ENCODE results near the gene ATP5PO. TPM values are rescaled to one million over a fixed set of nuclear protein-coding genes. Genes with fewer than 3 reads are reported as not detected.

Gene ATP5PO
- total and polyA plus RNA-seq, 2 of the 8 experiments (the other 6 are each of a cell fraction or from before 2014, with no cell fraction given), result 251 to 267 TPM

DNA sequence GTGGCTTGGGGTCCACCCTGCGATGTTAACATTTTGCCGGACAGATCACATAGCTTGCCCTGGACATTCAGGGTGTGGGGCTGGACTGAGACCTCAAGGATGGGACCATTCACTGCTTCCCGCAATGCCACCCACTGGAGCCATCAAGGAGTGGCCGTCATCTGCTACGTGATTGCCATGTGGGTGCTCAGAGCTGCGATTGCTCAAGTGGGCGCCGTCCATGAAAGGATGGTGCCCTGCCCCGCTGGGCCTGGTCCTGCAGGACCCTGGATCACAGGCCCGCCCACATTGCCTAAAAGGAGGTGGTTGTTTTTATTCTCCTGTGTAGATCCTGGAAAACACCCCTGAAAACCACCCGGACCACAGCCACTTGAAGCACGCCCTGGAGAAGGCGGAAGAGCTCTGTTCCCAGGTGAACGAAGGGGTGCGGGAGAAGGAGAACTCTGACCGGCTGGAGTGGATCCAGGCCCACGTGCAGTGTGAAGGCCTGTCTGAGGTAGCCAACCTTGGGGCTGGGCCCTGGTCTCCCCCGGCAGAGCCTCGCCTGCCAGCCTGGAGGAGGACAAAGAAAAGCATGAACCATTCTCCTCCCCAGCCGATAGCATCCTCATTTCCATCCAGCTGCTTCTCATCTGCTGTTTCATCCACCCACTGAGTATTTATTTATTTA lies 40.4 kb downstream of the ATP5PO start:
- no peak overlapping the region for H2BK120ac ChIP-seq (replicated peaks; ENCODE audit: low read depth, low read length)
- no peak overlapping the region for H3K14ac ChIP-seq (ENCODE audit: insufficient read length)
- 93% methylated on average over 20 of the region's 20 CpGs; no CpG with 5 or more reads in 1 of the 2 experiments for WGBS, 2 experiments (ENCODE audit: extremely low coverage in 1 of 2, insufficient coverage in 1 of 2, insufficient read length in 1 of 2, insufficient replicate concordance in 2 of 2, low coverage in 1 of 2, low lambda C conversion rate in 2 of 2, missing lambda C conversion rate in 1 of 2)
- no peak overlapping the region for H3K4me3 ChIP-seq (ENCODE audit: extremely low read depth in 1 of 4, insufficient read depth in 2 of 4, low read depth in 3 of 4, low read length in 4 of 4)
- no peaks in the 10 kb centered on the region for H4K20me1 ChIP-seq (replicated peaks in 1 of 2; ENCODE audit: control insufficient read depth in 1 of 2, insufficient read depth in 2 of 2, low read length in 2 of 2)
- H3K79me2 ChIP-seq (ENCODE audit: control insufficient read depth in 1 of 2, insufficient read depth in 2 of 2, low read length in 2 of 2), result no peaks in the 10 kb centered on the region
- POLR2A ChIA-PET (ENCODE audit: partially characterized antibody), result no interaction called here
- no peak overlapping the region for H4K5ac ChIP-seq (ENCODE audit: insufficient read length, low read depth, low read length)
- DNase-seq (ENCODE audit: low read depth in 1 of 2, low spot score in 2 of 2) (no peak), FAIRE-seq (no peak)
- H4K91ac ChIP-seq (replicated peaks; ENCODE audit: insufficient read length, low read length), result no peak overlapping the region
- H2BK15ac ChIP-seq (ENCODE audit: low read length), result no peak overlapping the region
- no peaks in the 10 kb centered on the region for H3K36me3 ChIP-seq (ENCODE audit: control insufficient read depth in 2 of 4, insufficient read depth in 4 of 4, low read length in 3 of 4)
- H3K9me3 ChIP-seq (ENCODE audit: insufficient read depth in 2 of 2, low read depth in 1 of 2, low read length in 1 of 2), result no peaks in the 10 kb centered on the region
- no peak overlapping the region for H4K8ac ChIP-seq (ENCODE audit: extremely low read depth, insufficient read depth, low read length)
- H3K27me3 ChIP-seq (replicated peaks in 1 of 4; ENCODE audit: control insufficient read depth in 3 of 4, extremely low read depth in 1 of 4, insufficient read depth in 3 of 4, low read length in 3 of 4), result no peaks in the 10 kb centered on the region
- no peak overlapping the region for H3K18ac ChIP-seq (ENCODE audit: extremely low read depth, low read length)
- H3K4ac ChIP-seq (replicated peaks; ENCODE audit: insufficient read length, low read depth, low read length), result no peak overlapping the region
- no peaks in the 10 kb centered on the region; a peak in 1 of 7 replicates for H3K4me1 ChIP-seq (replicated peaks in 1 of 4; ENCODE audit: control insufficient read depth in 3 of 4, insufficient read depth in 4 of 4, low read length in 3 of 4)
- H2AFZ ChIP-seq (ENCODE audit: low read length), result no peak overlapping the region
- H2AK5ac ChIP-seq (ENCODE audit: low read depth, low read length), result no peak overlapping the region
- H2BK5ac ChIP-seq (ENCODE audit: low read depth, low read length), result no peak overlapping the region
- H3K4me2 ChIP-seq (ENCODE audit: insufficient read depth in 1 of 2, low read depth in 2 of 2, low read length in 2 of 2), result no peak overlapping the region
- no peak overlapping the region for H3K9ac ChIP-seq (replicated peaks in 1 of 4; ENCODE audit: extremely low read depth in 1 of 4, low read depth in 3 of 4, low read length in 3 of 4)
- CTCF ChIA-PET (ENCODE audit: partially characterized antibody), result interaction anchor here (0.8 to 1.1 kb wide), 2 partner anchors 17 to 20 kb away, joined by 3 to 4 read pairs; no protein-coding TSS in a partner anchor
- no peaks in the 10 kb centered on the region; the same call in 1 of the 2 replicates for H3K23me2 ChIP-seq (ENCODE audit: low read depth, low read length)
- H3K23ac ChIP-seq (ENCODE audit: insufficient read length), result no peak overlapping the region
- no peak overlapping the region for H3K27ac ChIP-seq (ENCODE audit: low read depth, low read length)
- no peak overlapping the region for H2BK12ac ChIP-seq (ENCODE audit: low read depth, low read length)
- no peak overlapping the region for H3K56ac ChIP-seq (replicated peaks; ENCODE audit: insufficient read length, low read depth, low read length)
- no peak overlapping the region for H2BK20ac ChIP-seq (ENCODE audit: low read length)
- no peaks in the 10 kb centered on the region for H3K79me1 ChIP-seq (ENCODE audit: low read depth, low read length)
- no peak for TF ChIP-seq YY1 (IDR thresholded peaks at IDR 0.05; ENCODE audit: low read depth, low read length)
- TF ChIP-seq, protein P1, sequence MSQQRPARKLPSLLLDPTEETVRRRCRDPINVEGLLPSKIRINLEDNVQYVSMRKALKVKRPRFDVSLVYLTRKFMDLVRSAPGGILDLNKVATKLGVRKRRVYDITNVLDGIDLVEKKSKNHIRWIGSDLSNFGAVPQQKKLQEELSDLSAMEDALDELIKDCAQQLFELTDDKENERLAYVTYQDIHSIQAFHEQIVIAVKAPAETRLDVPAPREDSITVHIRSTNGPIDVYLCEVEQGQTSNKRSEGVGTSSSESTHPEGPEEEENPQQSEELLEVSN (IDR thresholded peaks at IDR 0.05), result no peak
- TF ChIP-seq TAF1 (IDR thresholded peaks at IDR 0.05; ENCODE audit: low read depth, low read length), result no peak
- no peak for TF ChIP-seq CBX8 (IDR thresholded peaks at IDR 0.05; ENCODE audit: borderline replicate concordance, low read depth, low read length)
- no peak for TF ChIP-seq CHD1 (IDR thresholded peaks at IDR 0.05; ENCODE audit: low read depth, low read length)
- no peak for TF ChIP-seq EZH2 (IDR thresholded peaks at IDR 0.05; ENCODE audit: low read depth, low read length, severe bottlenecking)
- no peak for TF ChIP-seq SAP30 (IDR thresholded peaks at IDR 0.05; ENCODE audit: insufficient read depth, insufficient replicate concordance, low read length)
- TF ChIP-seq GTF2F1 (IDR thresholded peaks at IDR 0.05; ENCODE audit: borderline replicate concordance, low read depth, low read length), result no peak
- TF ChIP-seq POLR2A (IDR thresholded peaks at IDR 0.05; ENCODE audit: control extremely low read depth in 1 of 2, low read depth in 2 of 2, low read length in 2 of 2), result no peak
- no peak for TF ChIP-seq EP300 (IDR thresholded peaks at IDR 0.05; ENCODE audit: borderline replicate concordance in 1 of 2, low read depth in 2 of 2, low read length in 2 of 2)
- no peak for TF ChIP-seq RAD21 (IDR thresholded peaks at IDR 0.05 in 1 of 2, conservative IDR thresholded peaks at IDR 0.05 in 1 of 2; ENCODE audit: low read depth in 2 of 2, low read length in 2 of 2)
- no peak for TF ChIP-seq HDAC2 (IDR thresholded peaks at IDR 0.05; ENCODE audit: borderline replicate concordance in 1 of 2, low read depth in 2 of 2, low read length in 2 of 2)
